Muscle layer of duodenum (tissue), 2 donors: ENCODE measurements around the gene ZAR1.

Experiments used
- H3K27ac ChIP-seq: one replicate; pipeline ENCODE4 v1.7.0; 2013; ENCODE audit warnings: mild to moderate bottlenecking, low read length
- H3K27me3 ChIP-seq: one replicate; pipeline ENCODE4 v1.7.0; 2013; ENCODE audit warnings: low read depth, mild to moderate bottlenecking, control low read depth, low read length
- H3K36me3 ChIP-seq, 2 donors: one replicate each; pipeline ENCODE4 v1.7.0; 2013; ENCODE audit warnings: low read length in 2 of 2, control low read depth in 1 of 2, mild to moderate bottlenecking in 1 of 2; ENCODE audit not compliant: insufficient read depth in 2 of 2, control insufficient read depth in 1 of 2
- H3K4me1 ChIP-seq, 2 donors: one replicate each; pipeline ENCODE4 v1.7.0; 2013; ENCODE audit warnings: low read length in 2 of 2, mild to moderate bottlenecking in 2 of 2, control low read depth in 1 of 2, moderate library complexity in 1 of 2; ENCODE audit not compliant: insufficient read depth in 2 of 2, control insufficient read depth in 1 of 2
- H3K4me3 ChIP-seq, 2 donors: one replicate each; pipeline ENCODE4 v1.7.0; 2013; ENCODE audit warnings: low read length in 2 of 2, low read depth in 1 of 2, mild to moderate bottlenecking in 1 of 2
- H3K9me3 ChIP-seq, 2 donors: one replicate each; pipeline ENCODE4 v1.7.0; 2013; ENCODE audit warnings: low read length in 2 of 2, control low read depth in 1 of 2, mild to moderate bottlenecking in 1 of 2; ENCODE audit not compliant: control insufficient read depth in 1 of 2
- donor health status: healthy.

The ZAR1 gene

GRCh38 chr4:48526406-48526805, 36.4 kb downstream of the ZAR1 start:
- Histone ChIP-seq H3K27me3 (no peaks in the 10 kb centered on the region), H3K4me3 (no peak overlapping the region), H3K9me3 (no peaks in the 10 kb centered on the region), H3K4me1 (no peaks in the 10 kb centered on the region), H3K36me3 (peaks cover 57 to 69% of the 10 kb centered on the region in 2 donors), H3K27ac (no peak overlapping the region)

GRCh38 chr4:48538358-48538757, 48.3 kb downstream of the ZAR1 start:
- H3K4me1 ChIP-seq: no peaks in the 10 kb centered on the region

DNA sequence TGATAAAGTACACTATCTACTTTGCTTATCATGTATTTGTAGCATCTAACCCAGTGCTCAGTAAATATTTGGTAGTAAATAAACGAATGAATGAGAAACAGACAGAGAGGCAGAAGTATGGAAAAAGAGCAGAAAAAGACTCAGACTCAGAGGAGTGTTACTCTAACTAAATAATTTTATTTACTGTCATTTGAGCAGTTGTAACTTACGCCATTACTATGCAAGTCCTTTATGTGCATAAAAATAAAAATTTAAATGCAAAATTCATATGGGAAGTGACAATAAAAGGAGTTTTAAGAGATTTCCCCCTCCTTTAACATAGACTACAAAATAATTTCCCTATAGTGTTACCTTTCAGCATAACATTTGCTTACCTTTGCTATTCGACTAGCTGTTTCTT, 49.5 kb downstream of the ZAR1 start:
- no peak overlapping the region for H3K27ac ChIP-seq
- H3K9me3 ChIP-seq: no peaks in the 10 kb centered on the region
- no peaks in the 10 kb centered on the region for H3K27me3 ChIP-seq
- no peaks in the 10 kb centered on the region for H3K4me1 ChIP-seq
- H3K4me3 ChIP-seq: no peak overlapping the region
- peaks cover 50 to 53% of the 10 kb centered on the region in 2 donors for H3K36me3 ChIP-seq

More at GRCh38 chr4:48538358-48538757, 48.3 kb downstream of the ZAR1 start:
- no peak overlapping the region for H3K4me3 ChIP-seq
- no peaks in the 10 kb centered on the region for H3K9me3 ChIP-seq
- no peak overlapping the region for H3K27ac ChIP-seq
- peaks cover 46 to 48% of the 10 kb centered on the region in 2 donors for H3K36me3 ChIP-seq
- no peaks in the 10 kb centered on the region for H3K27me3 ChIP-seq

DNA sequence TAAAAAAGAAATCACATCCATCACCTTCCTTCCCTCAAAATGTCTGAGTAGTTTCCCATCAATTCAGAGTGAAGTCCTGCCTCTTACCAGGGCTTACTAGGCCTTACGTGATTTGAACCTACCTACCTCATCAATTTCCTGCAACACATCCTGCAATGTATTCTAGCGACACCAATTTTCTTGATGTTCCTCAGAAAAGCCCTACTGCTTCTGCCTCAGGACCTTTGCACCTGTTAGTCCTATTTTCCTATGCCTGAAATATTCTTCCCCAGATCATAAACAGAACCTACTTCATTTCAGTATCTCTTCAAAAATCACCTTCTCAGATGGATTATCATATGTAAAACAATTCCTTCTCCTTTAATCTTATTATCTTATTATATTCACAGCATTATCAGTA, 52.8 kb downstream of the ZAR1 start:
- H3K9me3 ChIP-seq: no peaks in the 10 kb centered on the region
- no peak overlapping the region for H3K27ac ChIP-seq
- peaks cover 64% of the 10 kb centered on the region in 2 donors for H3K36me3 ChIP-seq
- no peaks in the 10 kb centered on the region for H3K4me1 ChIP-seq
- no peaks in the 10 kb centered on the region for H3K27me3 ChIP-seq
- no peak overlapping the region for H3K4me3 ChIP-seq

DNA sequence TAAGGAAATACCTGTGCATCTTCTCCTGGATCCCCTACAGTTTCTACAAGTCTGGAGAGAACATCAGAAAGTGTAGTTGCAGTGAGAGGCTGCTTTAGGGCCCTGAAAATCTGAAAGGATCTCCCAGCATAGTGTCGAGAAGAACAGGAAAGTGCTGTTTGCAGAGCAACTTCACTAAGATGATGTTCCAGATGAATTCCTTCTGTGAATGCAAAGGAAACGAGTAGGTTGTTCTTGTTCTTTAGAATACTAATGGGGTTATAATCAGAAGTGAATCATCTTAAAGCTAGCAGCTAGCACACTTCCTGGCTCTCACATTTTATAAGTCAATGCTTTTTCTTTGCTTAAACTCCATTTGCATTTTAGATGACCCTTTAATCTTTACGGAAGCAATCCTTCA, 53.7 kb downstream of the ZAR1 start:
- peaks cover 66 to 69% of the 10 kb centered on the region in 2 donors for H3K36me3 ChIP-seq
- H3K9me3 ChIP-seq: no peaks in the 10 kb centered on the region
- no peaks in the 10 kb centered on the region for H3K4me1 ChIP-seq
- no peak overlapping the region for H3K27ac ChIP-seq
- no peak overlapping the region for H3K4me3 ChIP-seq
- no peaks in the 10 kb centered on the region for H3K27me3 ChIP-seq
